Measurements from ENCODE around the gene HCK.

Gene HCK

GRCh38 chr20:32063695-32064094, 11.7 kb downstream of the HCK start:
- Histone ChIP-seq H3K9me3 (ENCODE audit: severe bottlenecking) (no peaks in the 10 kb centered on the region), H3K27me3 (ENCODE audit: insufficient read depth, poor library complexity, severe bottlenecking) (peaks cover 33% of the 10 kb centered on the region), H3K36me3 (ENCODE audit: low read depth) (no peaks in the 10 kb centered on the region), H3K4me1 (ENCODE audit: insufficient read depth, poor library complexity, severe bottlenecking) (no peaks in the 10 kb centered on the region), H3K4me3 (ENCODE audit: severe bottlenecking) (no peak overlapping the region), H3K27ac (ENCODE audit: poor library complexity, severe bottlenecking) (no peak overlapping the region)
- DNase-seq (ENCODE audit: low spot score) = no peak
- TF ChIP-seq CTCF (IDR thresholded peaks at IDR 0.05; ENCODE audit: poor library complexity, severe bottlenecking) = no peak
- no peak for ATAC-seq (ENCODE audit: low read depth)

GRCh38 chr20:32064667-32065066, 12.6 kb downstream of the HCK start:
- no peak for TF ChIP-seq CTCF (IDR thresholded peaks at IDR 0.05; ENCODE audit: poor library complexity, severe bottlenecking)
- Histone ChIP-seq H3K27ac (ENCODE audit: poor library complexity, severe bottlenecking) (no peak overlapping the region), H3K27me3 (ENCODE audit: insufficient read depth, poor library complexity, severe bottlenecking) (peaks cover 24% of the 10 kb centered on the region), H3K36me3 (ENCODE audit: low read depth) (no peaks in the 10 kb centered on the region), H3K4me3 (ENCODE audit: severe bottlenecking) (no peak overlapping the region), H3K9me3 (ENCODE audit: severe bottlenecking) (no peaks in the 10 kb centered on the region), H3K4me1 (ENCODE audit: insufficient read depth, poor library complexity, severe bottlenecking) (no peaks in the 10 kb centered on the region)
- DNase-seq (ENCODE audit: low spot score) (peak; percentile 65), ATAC-seq (ENCODE audit: low read depth) (no peak)

- TF ChIP-seq CTCF (IDR thresholded peaks at IDR 0.05; ENCODE audit: poor library complexity, severe bottlenecking) = no peak
- ATAC-seq (ENCODE audit: low read depth) = peak; percentile 65
- H3K9me3 ChIP-seq (ENCODE audit: severe bottlenecking) = no peaks in the 10 kb centered on the region
- peak; percentile 60 for DNase-seq (ENCODE audit: low spot score)
- no peaks in the 10 kb centered on the region for H3K4me1 ChIP-seq (ENCODE audit: insufficient read depth, poor library complexity, severe bottlenecking)
- peaks cover 4% of the 10 kb centered on the region for H3K27me3 ChIP-seq (ENCODE audit: insufficient read depth, poor library complexity, severe bottlenecking)
- no peak overlapping the region for H3K4me3 ChIP-seq (ENCODE audit: severe bottlenecking)
- no peak overlapping the region for H3K27ac ChIP-seq (ENCODE audit: poor library complexity, severe bottlenecking)
- H3K36me3 ChIP-seq (ENCODE audit: low read depth) = no peaks in the 10 kb centered on the region
Measured at GRCh38 chr20:32067234-32067821, 15.3 kb downstream of the HCK start.

- Histone ChIP-seq H3K9me3 (ENCODE audit: severe bottlenecking) (no peaks in the 10 kb centered on the region), H3K36me3 (ENCODE audit: low read depth) (no peaks in the 10 kb centered on the region), H3K27ac (ENCODE audit: poor library complexity, severe bottlenecking) (no peak overlapping the region), H3K27me3 (ENCODE audit: insufficient read depth, poor library complexity, severe bottlenecking) (no peaks in the 10 kb centered on the region), H3K4me1 (ENCODE audit: insufficient read depth, poor library complexity, severe bottlenecking) (no peaks in the 10 kb centered on the region), H3K4me3 (ENCODE audit: severe bottlenecking) (no peak overlapping the region)
- no peak for ATAC-seq (ENCODE audit: low read depth)
- DNase-seq (ENCODE audit: low spot score) = peak; percentile 36
- TF ChIP-seq CTCF (IDR thresholded peaks at IDR 0.05; ENCODE audit: poor library complexity, severe bottlenecking) = no peak
Measured at GRCh38 chr20:32068174-32068573, 16.1 kb downstream of the HCK start.

- Histone ChIP-seq H3K27ac (ENCODE audit: poor library complexity, severe bottlenecking) (no peak overlapping the region), H3K27me3 (ENCODE audit: insufficient read depth, poor library complexity, severe bottlenecking) (peaks cover 2% of the 10 kb centered on the region)
- TF ChIP-seq CTCF (IDR thresholded peaks at IDR 0.05; ENCODE audit: poor library complexity, severe bottlenecking) = no peak
Measured at GRCh38 chr20:32069711-32070110, 17.7 kb downstream of the HCK start.

More at GRCh38 chr20:32069711-32070110, 17.7 kb downstream of the HCK start:
- no peak for ATAC-seq (ENCODE audit: low read depth)
- H3K36me3 ChIP-seq (ENCODE audit: low read depth) = no peaks in the 10 kb centered on the region
- no peak for DNase-seq (ENCODE audit: low spot score)
- H3K9me3 ChIP-seq (ENCODE audit: severe bottlenecking) = no peaks in the 10 kb centered on the region
- H3K4me1 ChIP-seq (ENCODE audit: insufficient read depth, poor library complexity, severe bottlenecking) = no peaks in the 10 kb centered on the region
- H3K4me3 ChIP-seq (ENCODE audit: severe bottlenecking) = no peak overlapping the region

Measured in RWPE2 (cell line).